Measurements from ENCODE around the gene C4BPB.

C4BPB gene

DNA sequence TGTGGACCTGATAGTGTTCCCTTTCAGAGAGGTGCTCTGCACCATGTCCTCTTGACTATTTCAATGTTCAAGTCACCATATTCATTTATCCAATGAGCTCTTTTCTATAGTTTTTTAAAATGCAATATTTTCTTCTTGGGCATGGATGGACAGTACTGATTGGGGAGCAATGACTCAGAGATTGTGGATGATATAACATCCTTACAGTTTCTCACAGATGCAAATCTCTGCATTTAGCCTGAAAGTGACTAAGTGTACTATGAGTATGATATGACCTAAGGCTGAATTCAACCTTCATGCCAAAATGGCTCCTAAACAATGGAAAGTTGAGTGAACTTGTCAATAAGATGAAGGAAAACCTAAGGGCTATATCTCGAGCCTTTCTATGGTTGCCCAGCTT, 51.9 kb downstream of the C4BPB start:
- no peak for DNase-seq (ENCODE audit: low read depth in 2 of 2)

DNA sequence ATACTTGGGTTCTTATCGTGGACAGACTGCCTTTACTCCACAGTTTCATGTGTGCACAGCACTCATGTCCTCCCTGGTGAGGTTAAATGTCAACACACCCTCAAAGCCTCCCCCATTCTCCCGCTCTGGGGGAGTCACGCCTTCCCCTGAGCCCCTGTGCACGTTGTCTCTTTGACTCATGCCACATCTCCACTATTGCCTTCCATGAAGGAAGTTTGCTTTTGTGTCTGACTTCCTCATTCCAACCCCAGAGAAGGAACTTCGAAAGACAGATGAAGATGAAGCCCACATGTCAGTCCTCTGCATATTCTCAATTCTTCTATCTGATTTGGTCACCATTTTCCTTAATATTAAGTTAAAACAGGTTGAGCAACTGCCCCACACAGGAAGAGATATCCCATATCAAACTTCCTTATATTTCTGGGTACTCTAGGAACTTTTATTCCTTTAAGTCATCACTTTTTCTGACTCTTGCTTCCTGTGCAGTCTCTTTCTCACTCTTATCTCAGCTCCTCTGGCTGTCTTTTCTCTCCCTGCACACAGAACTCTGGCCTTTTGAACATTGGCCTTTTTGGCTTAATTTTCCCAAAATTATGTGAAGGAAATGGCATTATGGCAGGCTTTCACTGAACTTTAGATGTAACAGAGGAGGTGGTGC, 56.9 kb downstream of the C4BPB start:
- no peak for DNase-seq (ENCODE audit: low read depth in 2 of 2)

Data from activated CD8-positive, alpha-beta memory T cell treated with anti-CD3 and anti-CD28 coated beads for 4 hours (primary cell).